Measurements from ENCODE around the gene P2RY8.
"Not testable (repeated sequence)": the region's sequence is repeated elsewhere in the genome, so short reads cannot be mapped to it uniquely, and the experiment has no call there.

The P2RY8 gene

GRCh38 chrX:1427756-1428155 is 109.2 kb downstream of the P2RY8 start:
- Histone ChIP-seq H3K4me3 (ENCODE audit: low read depth in 1 of 2, low read length in 1 of 2) (no peak overlapping the region), H3K36me3 (peaks cover 56% of the 10 kb centered on the region), H3K27me3 (no peaks in the 10 kb centered on the region), H3K4me1 (ENCODE audit: control insufficient read depth in 1 of 2, insufficient read depth in 1 of 2, low read depth in 1 of 2, low read length in 1 of 2) (no peaks in the 10 kb centered on the region), H3K27ac (no peak overlapping the region), H3K9me3 (no peaks in the 10 kb centered on the region)
- TF ChIP-seq CTCF (IDR thresholded peaks at IDR 0.05): no peak

- not testable (repeated sequence) for H3K9me3 ChIP-seq; H3K27ac ChIP-seq; H3K27me3 ChIP-seq; H3K4me3 ChIP-seq (ENCODE audit: low read depth in 1 of 2, low read length in 1 of 2); H3K4me1 ChIP-seq (ENCODE audit: control insufficient read depth in 1 of 2, insufficient read depth in 1 of 2, low read depth in 1 of 2, low read length in 1 of 2)
- peaks cover 56% of the 10 kb centered on the region for H3K36me3 ChIP-seq
Measured at GRCh38 chrX:1426321-1426720, 110.7 kb downstream of the P2RY8 start.

GRCh38 chrX:1425381-1425780 is 111.6 kb downstream of the P2RY8 start:
- Histone ChIP-seq H3K27ac (no peak overlapping the region), H3K27me3 (no peaks in the 10 kb centered on the region), H3K4me3 (ENCODE audit: low read depth in 1 of 2, low read length in 1 of 2) (no peak overlapping the region), H3K4me1 (ENCODE audit: control insufficient read depth in 1 of 2, insufficient read depth in 1 of 2, low read depth in 1 of 2, low read length in 1 of 2) (no peaks in the 10 kb centered on the region), H3K9me3 (peaks cover 8% of the 10 kb centered on the region), H3K36me3 (peaks cover 58% of the 10 kb centered on the region)
- no peak for TF ChIP-seq CTCF (IDR thresholded peaks at IDR 0.05)

- Histone ChIP-seq H3K27ac (no peak overlapping the region), H3K36me3 (peaks cover 58% of the 10 kb centered on the region), H3K4me1 (ENCODE audit: control insufficient read depth in 1 of 2, insufficient read depth in 1 of 2, low read depth in 1 of 2, low read length in 1 of 2) (no peaks in the 10 kb centered on the region), H3K4me3 (ENCODE audit: low read depth in 1 of 2, low read length in 1 of 2) (no peak overlapping the region), H3K27me3 (no peaks in the 10 kb centered on the region), H3K9me3 (peaks cover 8% of the 10 kb centered on the region)
- no peak for TF ChIP-seq CTCF (IDR thresholded peaks at IDR 0.05)
Measured at GRCh38 chrX:1424147-1424851, 112.7 kb downstream of the P2RY8 start.

GRCh38 chrX:1423215-1423614 is 113.8 kb downstream of the P2RY8 start:
- no peaks in the 10 kb centered on the region for H3K4me1 ChIP-seq (ENCODE audit: control insufficient read depth in 1 of 2, insufficient read depth in 1 of 2, low read depth in 1 of 2, low read length in 1 of 2)
- peaks cover 8% of the 10 kb centered on the region for H3K9me3 ChIP-seq
- peaks cover 68% of the 10 kb centered on the region for H3K36me3 ChIP-seq
- no peak overlapping the region for H3K4me3 ChIP-seq (ENCODE audit: low read depth in 1 of 2, low read length in 1 of 2)
- H3K27ac ChIP-seq: no peak overlapping the region
- no peaks in the 10 kb centered on the region for H3K27me3 ChIP-seq
- no peak for TF ChIP-seq CTCF (IDR thresholded peaks at IDR 0.05)

GRCh38 chrX:1422135-1422465 is 114.9 kb downstream of the P2RY8 start:
- Histone ChIP-seq H3K4me3 (ENCODE audit: low read depth in 1 of 2, low read length in 1 of 2) (no peak overlapping the region), H3K27ac (no peak overlapping the region), H3K4me1 (ENCODE audit: control insufficient read depth in 1 of 2, insufficient read depth in 1 of 2, low read depth in 1 of 2, low read length in 1 of 2) (no peaks in the 10 kb centered on the region), H3K27me3 (no peaks in the 10 kb centered on the region), H3K9me3 (peaks cover 8% of the 10 kb centered on the region), H3K36me3 (peaks cover 66% of the 10 kb centered on the region)
- TF ChIP-seq CTCF (IDR thresholded peaks at IDR 0.05): no peak

Data from neutrophil (primary cell).